ENCODE measurements around the gene LYPD4. TPM values are rescaled to one million over a fixed set of nuclear protein-coding genes. Genes with fewer than 3 reads are reported as not detected.

LYPD4 gene
- total RNA-seq, 1 experiment from 2014 or later, result not detected

- Histone ChIP-seq H3K36me3 (ENCODE audit: insufficient read depth, low read length) (no peaks in the 10 kb centered on the region), H3K9ac (ENCODE audit: low read length) (no peak overlapping the region), H3K79me2 (ENCODE audit: low read length) (no peaks in the 10 kb centered on the region), H3K27ac (ENCODE audit: low read length) (no peak overlapping the region), H3K4me1 (ENCODE audit: low read length) (no peaks in the 10 kb centered on the region), H3K9me2 (replicated peaks; ENCODE audit: insufficient read depth, low read length) (no peaks in the 10 kb centered on the region), H3K9me3 (ENCODE audit: low read length) (no peaks in the 10 kb centered on the region), H3K4me3 (ENCODE audit: low read length) (no peak overlapping the region), H2AFZ (ENCODE audit: low read length) (no peak overlapping the region), H3K27me3 (ENCODE audit: low read length) (no peaks in the 10 kb centered on the region), H4K20me1 (ENCODE audit: insufficient read depth, low read depth, low read length) (no peaks in the 10 kb centered on the region), H3K4me2 (ENCODE audit: low read depth, low read length, poor library complexity, severe bottlenecking) (no peak overlapping the region)
- DNase-seq, result no peak
Observed at GRCh38 chr19:41810301-41810700, 34.2 kb downstream of the LYPD4 start.

- Histone ChIP-seq H3K4me3 (ENCODE audit: low read length) (no peak overlapping the region), H3K4me1 (ENCODE audit: low read length) (peaks cover 10% of the 10 kb centered on the region), H3K79me2 (ENCODE audit: low read length) (no peaks in the 10 kb centered on the region), H3K27me3 (ENCODE audit: low read length) (no peaks in the 10 kb centered on the region), H3K4me2 (ENCODE audit: low read depth, low read length, poor library complexity, severe bottlenecking) (no peak overlapping the region), H3K9ac (ENCODE audit: low read length) (no peak overlapping the region), H3K9me2 (replicated peaks; ENCODE audit: insufficient read depth, low read length) (no peaks in the 10 kb centered on the region), H3K9me3 (ENCODE audit: low read length) (no peaks in the 10 kb centered on the region), H3K27ac (ENCODE audit: low read length) (no peak overlapping the region), H4K20me1 (ENCODE audit: insufficient read depth, low read depth, low read length) (no peaks in the 10 kb centered on the region), H2AFZ (ENCODE audit: low read length) (no peak overlapping the region), H3K36me3 (ENCODE audit: insufficient read depth, low read length) (no peaks in the 10 kb centered on the region)
- DNase-seq, result no peak
Observed at GRCh38 chr19:41808663-41809566, 35.6 kb downstream of the LYPD4 start.

GRCh38 chr19:41807176-41807575, 37.3 kb downstream of the LYPD4 start:
- Histone ChIP-seq H3K27ac (ENCODE audit: low read length) (no peak overlapping the region), H3K36me3 (ENCODE audit: insufficient read depth, low read length) (no peaks in the 10 kb centered on the region), H3K9me3 (ENCODE audit: low read length) (no peaks in the 10 kb centered on the region), H3K9ac (ENCODE audit: low read length) (no peak overlapping the region), H3K9me2 (replicated peaks; ENCODE audit: insufficient read depth, low read length) (no peaks in the 10 kb centered on the region), H3K4me3 (ENCODE audit: low read length) (no peak overlapping the region), H4K20me1 (ENCODE audit: insufficient read depth, low read depth, low read length) (no peaks in the 10 kb centered on the region), H2AFZ (ENCODE audit: low read length) (no peak overlapping the region), H3K4me1 (ENCODE audit: low read length) (peaks cover 19% of the 10 kb centered on the region), H3K79me2 (ENCODE audit: low read length) (no peaks in the 10 kb centered on the region), H3K4me2 (ENCODE audit: low read depth, low read length, poor library complexity, severe bottlenecking) (no peak overlapping the region), H3K27me3 (ENCODE audit: low read length) (no peaks in the 10 kb centered on the region)
- no peak for DNase-seq

- peak; percentile 56 for DNase-seq
- Histone ChIP-seq H3K4me2 (ENCODE audit: low read depth, low read length, poor library complexity, severe bottlenecking) (no peak overlapping the region), H3K4me3 (ENCODE audit: low read length) (no peak overlapping the region), H3K4me1 (ENCODE audit: low read length) (peaks cover 29% of the 10 kb centered on the region), H3K27me3 (ENCODE audit: low read length) (no peaks in the 10 kb centered on the region), H2AFZ (ENCODE audit: low read length) (no peak overlapping the region), H3K9me3 (ENCODE audit: low read length) (no peaks in the 10 kb centered on the region), H3K27ac (ENCODE audit: low read length) (no peak overlapping the region), H4K20me1 (ENCODE audit: insufficient read depth, low read depth, low read length) (no peaks in the 10 kb centered on the region), H3K9ac (ENCODE audit: low read length) (no peak overlapping the region), H3K79me2 (ENCODE audit: low read length) (no peaks in the 10 kb centered on the region), H3K9me2 (replicated peaks; ENCODE audit: insufficient read depth, low read length) (no peaks in the 10 kb centered on the region), H3K36me3 (ENCODE audit: insufficient read depth, low read length) (no peaks in the 10 kb centered on the region)
Observed at GRCh38 chr19:41804336-41804735, 40.1 kb downstream of the LYPD4 start.

GRCh38 chr19:41802770-41803169, 41.7 kb downstream of the LYPD4 start:
- H2AFZ ChIP-seq (ENCODE audit: low read length), result peak overlapping the region; percentile 79; the same call in 1 of the 2 replicates
- H3K9ac ChIP-seq (ENCODE audit: low read length), result 0 out of 2 replicates have a peak overlapping the region, but pooled peaks have one; percentile 15
- no peak overlapping the region for H3K4me2 ChIP-seq (ENCODE audit: low read depth, low read length, poor library complexity, severe bottlenecking)
- H3K4me1 ChIP-seq (ENCODE audit: low read length), result peaks cover 36% of the 10 kb centered on the region
- no peaks in the 10 kb centered on the region for H3K36me3 ChIP-seq (ENCODE audit: insufficient read depth, low read length)
- no peaks in the 10 kb centered on the region for H4K20me1 ChIP-seq (ENCODE audit: insufficient read depth, low read depth, low read length)
- DNase-seq, result no peak
- peak overlapping the region; percentile 26; the same call in 1 of the 2 replicates for H3K27ac ChIP-seq (ENCODE audit: low read length)
- H3K9me2 ChIP-seq (replicated peaks; ENCODE audit: insufficient read depth, low read length), result no peaks in the 10 kb centered on the region
- H3K27me3 ChIP-seq (ENCODE audit: low read length), result no peaks in the 10 kb centered on the region
- H3K79me2 ChIP-seq (ENCODE audit: low read length), result no peaks in the 10 kb centered on the region
- H3K9me3 ChIP-seq (ENCODE audit: low read length), result no peaks in the 10 kb centered on the region
- no peak overlapping the region for H3K4me3 ChIP-seq (ENCODE audit: low read length)

- no peaks in the 10 kb centered on the region for H3K9me2 ChIP-seq (replicated peaks; ENCODE audit: insufficient read depth, low read length)
- no peak overlapping the region for H3K9ac ChIP-seq (ENCODE audit: low read length)
- no peaks in the 10 kb centered on the region for H3K27me3 ChIP-seq (ENCODE audit: low read length)
- DNase-seq, result peak; percentile 67
- no peaks in the 10 kb centered on the region for H4K20me1 ChIP-seq (ENCODE audit: insufficient read depth, low read depth, low read length)
- peak overlapping the region; percentile 79 for H2AFZ ChIP-seq (ENCODE audit: low read length)
- peak overlapping the region; percentile 46 for H3K4me2 ChIP-seq (ENCODE audit: low read depth, low read length, poor library complexity, severe bottlenecking)
- no peaks in the 10 kb centered on the region for H3K36me3 ChIP-seq (ENCODE audit: insufficient read depth, low read length)
- H3K27ac ChIP-seq (ENCODE audit: low read length), result no peak overlapping the region
- H3K79me2 ChIP-seq (ENCODE audit: low read length), result no peaks in the 10 kb centered on the region
- no peak overlapping the region for H3K4me3 ChIP-seq (ENCODE audit: low read length)
- peaks cover 36% of the 10 kb centered on the region for H3K4me1 ChIP-seq (ENCODE audit: low read length)
- H3K9me3 ChIP-seq (ENCODE audit: low read length), result no peaks in the 10 kb centered on the region
Observed at GRCh38 chr19:41801792-41802211, 42.7 kb downstream of the LYPD4 start.

GRCh38 chr19:41801031-41801430, 43.5 kb downstream of the LYPD4 start:
- Histone ChIP-seq H3K27ac (ENCODE audit: low read length) (no peak overlapping the region), H3K9ac (ENCODE audit: low read length) (no peak overlapping the region), H3K4me1 (ENCODE audit: low read length) (peaks cover 36% of the 10 kb centered on the region), H3K27me3 (ENCODE audit: low read length) (no peaks in the 10 kb centered on the region), H3K79me2 (ENCODE audit: low read length) (no peaks in the 10 kb centered on the region), H3K9me3 (ENCODE audit: low read length) (no peaks in the 10 kb centered on the region), H3K4me2 (ENCODE audit: low read depth, low read length, poor library complexity, severe bottlenecking) (no peak overlapping the region), H3K9me2 (replicated peaks; ENCODE audit: insufficient read depth, low read length) (no peaks in the 10 kb centered on the region), H2AFZ (ENCODE audit: low read length) (no peak overlapping the region), H3K4me3 (ENCODE audit: low read length) (no peak overlapping the region), H3K36me3 (ENCODE audit: insufficient read depth, low read length) (no peaks in the 10 kb centered on the region), H4K20me1 (ENCODE audit: insufficient read depth, low read depth, low read length) (no peaks in the 10 kb centered on the region)
- no peak for DNase-seq

- Histone ChIP-seq H4K20me1 (ENCODE audit: insufficient read depth, low read depth, low read length) (no peaks in the 10 kb centered on the region), H2AFZ (ENCODE audit: low read length) (no peak overlapping the region), H3K4me2 (ENCODE audit: low read depth, low read length, poor library complexity, severe bottlenecking) (no peak overlapping the region), H3K9ac (ENCODE audit: low read length) (no peak overlapping the region), H3K4me1 (ENCODE audit: low read length) (peaks cover 32% of the 10 kb centered on the region), H3K4me3 (ENCODE audit: low read length) (no peak overlapping the region), H3K9me3 (ENCODE audit: low read length) (no peaks in the 10 kb centered on the region), H3K27me3 (ENCODE audit: low read length) (no peaks in the 10 kb centered on the region), H3K9me2 (replicated peaks; ENCODE audit: insufficient read depth, low read length) (no peaks in the 10 kb centered on the region), H3K36me3 (ENCODE audit: insufficient read depth, low read length) (no peaks in the 10 kb centered on the region), H3K27ac (ENCODE audit: low read length) (no peak overlapping the region), H3K79me2 (ENCODE audit: low read length) (no peaks in the 10 kb centered on the region)
- DNase-seq, result no peak
Observed at GRCh38 chr19:41799444-41800000, 45.0 kb downstream of the LYPD4 start.
